Activated CD4-positive, alpha-beta memory T cell treated with anti-CD3 and anti-CD28 coated beads for 36 hours (primary cell): Measurements from ENCODE around the gene RBM39. TPM values are rescaled to one million over a fixed set of nuclear protein-coding genes. Genes with fewer than 3 reads are reported as not detected.

Experiments used
- CTCF ChIA-PET: fragments of 350-600 bp; sonication (Branson Sonifier 250); formaldehyde crosslinking; loops from one replicate; lab custom pipeline; 2021; ENCODE audit warnings: antibody characterized with exemption, inconsistent platforms; lab: Charles Lee
- POLR2A ChIA-PET: fragments of 350-600 bp; sonication (Branson Sonifier 250); formaldehyde crosslinking; loops from one replicate; lab custom pipeline; 2021; ENCODE audit warnings: antibody characterized with exemption; lab: Charles Lee
- DNase-seq: peaks from one replicate; pipeline ENCODE4 v3.0.0-alpha.2; 2020
- H3K27ac Mint-ChIP-seq: one replicate; pipeline ENCODE4 v1.8.0; 2021; ENCODE audit warnings: mixed read lengths
- H3K27me3 Mint-ChIP-seq: one replicate; pipeline ENCODE4 v1.8.0; 2021; ENCODE audit warnings: mixed read lengths
- H3K36me3 Mint-ChIP-seq: one replicate; pipeline ENCODE4 v1.8.0; 2021; ENCODE audit warnings: mixed read lengths
- H3K4me1 Mint-ChIP-seq: one replicate; pipeline ENCODE4 v1.8.0; 2021; ENCODE audit warnings: low read depth, mixed read lengths
- H3K4me3 Mint-ChIP-seq: one replicate; pipeline ENCODE4 v1.8.0; 2021; ENCODE audit warnings: mild to moderate bottlenecking, mixed read lengths
- H3K9me3 Mint-ChIP-seq: one replicate; pipeline ENCODE4 v1.8.0; 2021; ENCODE audit warnings: mixed read lengths
- intact Hi-C: fragments of 100-400 bp; cut with micrococcal nuclease; formaldehyde crosslinking; loops from one replicate; pipeline ENCODE4 v1.15.1; 2023
- total RNA-seq, 2 experiments: library from RNA; stranded (reverse); gene quantifications; one replicate each; pipeline ENCODE4 v1.2.3, GENCODE V29; 2021

The RBM39 gene
- total RNA-seq, 2 experiments from 2014 or later: 243 to 259 TPM

DNA sequence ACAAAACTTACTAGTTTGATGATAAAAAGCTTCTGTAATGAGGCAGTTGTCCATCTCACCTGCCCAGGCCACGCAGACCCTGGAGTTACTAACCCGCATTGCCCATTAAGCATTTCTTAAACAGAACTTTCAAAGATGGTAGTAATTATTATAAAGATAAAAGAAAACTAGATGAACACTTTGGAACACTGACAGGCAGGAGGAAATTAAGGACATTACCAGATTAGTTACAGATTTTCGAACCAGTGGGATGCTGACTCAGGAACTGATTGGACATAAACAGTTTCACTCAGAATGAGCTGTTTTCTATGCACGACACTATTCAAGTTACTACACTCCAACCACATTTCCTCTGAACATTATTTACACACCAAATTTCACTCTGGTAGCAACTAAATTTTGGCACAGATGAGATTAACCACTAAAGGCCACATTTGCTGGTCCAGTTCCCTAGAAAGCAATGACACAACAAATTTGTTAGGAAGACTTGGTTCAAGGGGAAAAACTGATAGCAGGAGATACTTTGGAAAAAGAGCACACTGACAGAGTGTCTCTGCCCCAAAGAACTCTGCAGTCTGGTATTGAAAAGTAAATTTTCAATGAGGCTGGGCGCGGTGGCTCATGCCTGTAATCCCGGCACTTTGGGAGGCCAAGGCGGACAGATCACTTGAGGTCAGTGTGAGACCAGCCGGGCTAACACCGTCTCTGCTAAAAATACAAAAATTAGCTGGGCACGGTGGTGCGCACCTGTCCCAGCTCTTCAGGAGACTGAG is 39.8 kb downstream of the RBM39 start:
- Mint-ChIP-seq H3K4me3 (no peak overlapping the region), H3K27ac (peak overlapping the region; percentile 58), H3K36me3 (peaks cover 54% of the 10 kb centered on the region), H3K9me3 (no peaks in the 10 kb centered on the region), H3K27me3 (no peaks in the 10 kb centered on the region), H3K4me1 (peaks cover 54% of the 10 kb centered on the region)
- no peak for DNase-seq
- intact Hi-C loops: no loop called here
- POLR2A ChIA-PET: interaction anchor here (0.6 to 5.3 kb wide), 9 partner anchors 11 to 252 kb away, joined by 3 to 44 read pairs (median 5); partner anchors contain the start of genes RBM39 and SCAND1
- CTCF ChIA-PET: interaction anchor here (0.9 kb wide), 1 partner anchor 37 kb away, joined by 3 read pairs; no protein-coding TSS in a partner anchor

DNA sequence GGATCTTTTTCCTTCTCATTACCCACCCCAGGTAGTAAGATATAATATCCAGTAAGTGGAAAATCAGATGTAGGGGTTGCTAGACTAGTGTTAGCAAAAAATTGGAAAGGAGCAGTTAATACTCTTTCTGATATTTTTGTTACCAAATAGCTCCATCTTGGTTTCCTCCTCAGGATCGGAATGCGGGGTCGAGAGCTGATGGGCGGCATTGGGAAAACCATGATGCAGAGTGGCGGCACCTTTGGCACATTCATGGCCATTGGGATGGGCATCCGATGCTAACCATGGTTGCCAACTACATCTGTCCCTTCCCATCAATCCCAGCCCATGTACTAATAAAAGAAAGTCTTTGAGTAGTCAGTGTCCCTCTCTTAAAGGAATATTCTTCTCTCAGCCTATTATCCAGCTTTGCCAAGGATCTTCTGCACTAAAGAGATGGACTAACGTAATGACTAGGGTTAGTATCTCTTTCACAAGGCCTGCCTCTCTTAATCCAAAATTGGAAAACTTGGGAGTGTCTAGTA is 41.4 kb downstream of the RBM39 start:
- Mint-ChIP-seq H3K4me3 (peak overlapping the region; percentile 88), H3K4me1 (peaks cover 55% of the 10 kb centered on the region), H3K9me3 (no peaks in the 10 kb centered on the region), H3K27ac (peak overlapping the region; percentile 91), H3K36me3 (peaks cover 49% of the 10 kb centered on the region), H3K27me3 (no peaks in the 10 kb centered on the region)
- ChIA-PET POLR2A (interaction anchor here (0.8 to 5.3 kb wide), 7 partner anchors 10 to 253 kb away, joined by 3 to 44 read pairs (median 7); partner anchors contain the start of genes PHF20 and RBM39), CTCF (interaction anchor here (0.6 to 2.1 kb wide), 4 partner anchors 40 to 183 kb away, joined by 3 to 8 read pairs (median 3); partner anchors contain the start of gene RBM39)
- intact Hi-C loops: no loop called here
- DNase-seq: no peak

DNA sequence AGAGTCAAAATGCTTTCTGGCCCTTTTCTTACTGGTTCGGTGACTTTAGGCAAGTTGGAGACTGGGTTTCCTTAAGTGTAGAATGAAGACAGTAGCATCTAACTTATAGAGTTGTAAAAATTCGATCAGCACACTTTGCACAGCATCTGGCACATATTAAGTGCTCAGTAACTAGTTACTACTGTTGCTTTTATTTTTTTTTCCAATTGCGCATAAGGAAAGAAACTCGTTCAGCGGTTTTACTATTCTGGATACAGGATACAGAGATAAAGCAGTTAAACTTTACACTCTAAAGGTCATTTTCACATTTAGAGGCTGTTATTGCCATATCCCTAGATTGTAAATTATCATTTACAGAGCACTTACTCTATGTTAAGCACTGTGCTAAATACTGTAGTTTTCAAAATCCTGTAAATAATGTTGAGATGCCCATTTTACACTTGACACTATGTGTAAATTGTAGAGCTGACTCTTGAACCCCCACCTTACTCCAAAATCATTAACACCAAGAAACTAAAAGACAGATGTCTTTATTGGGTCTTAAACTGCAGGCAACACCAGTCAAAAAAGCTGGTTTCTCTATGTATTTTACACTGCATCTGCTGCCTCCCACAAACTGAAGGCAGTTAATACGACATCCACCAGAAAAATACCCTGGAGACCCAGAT is 42.0 kb downstream of the RBM39 start:
- ChIA-PET POLR2A (interaction anchor here (0.7 to 5.3 kb wide), 8 partner anchors 10 to 254 kb away, joined by 3 to 44 read pairs (median 7); partner anchors contain the start of genes PHF20 and RBM39), CTCF (interaction anchor here (0.6 to 2.1 kb wide), 6 partner anchors 36 to 247 kb away, joined by 3 to 8 read pairs (median 4); partner anchors contain the start of gene RBM39)
- Mint-ChIP-seq H3K9me3 (no peaks in the 10 kb centered on the region), H3K27ac (peak overlapping the region; percentile 91), H3K36me3 (peaks cover 49% of the 10 kb centered on the region), H3K27me3 (no peaks in the 10 kb centered on the region), H3K4me1 (peaks cover 55% of the 10 kb centered on the region), H3K4me3 (peak overlapping the region; percentile 88)
- no peak for DNase-seq
- intact Hi-C loops: loop anchor here (1.0 to 2.0 kb wide), 3 partner anchors 35 to 84 kb away; partner anchors contain the start of genes CPNE1 and RBM12

DNA sequence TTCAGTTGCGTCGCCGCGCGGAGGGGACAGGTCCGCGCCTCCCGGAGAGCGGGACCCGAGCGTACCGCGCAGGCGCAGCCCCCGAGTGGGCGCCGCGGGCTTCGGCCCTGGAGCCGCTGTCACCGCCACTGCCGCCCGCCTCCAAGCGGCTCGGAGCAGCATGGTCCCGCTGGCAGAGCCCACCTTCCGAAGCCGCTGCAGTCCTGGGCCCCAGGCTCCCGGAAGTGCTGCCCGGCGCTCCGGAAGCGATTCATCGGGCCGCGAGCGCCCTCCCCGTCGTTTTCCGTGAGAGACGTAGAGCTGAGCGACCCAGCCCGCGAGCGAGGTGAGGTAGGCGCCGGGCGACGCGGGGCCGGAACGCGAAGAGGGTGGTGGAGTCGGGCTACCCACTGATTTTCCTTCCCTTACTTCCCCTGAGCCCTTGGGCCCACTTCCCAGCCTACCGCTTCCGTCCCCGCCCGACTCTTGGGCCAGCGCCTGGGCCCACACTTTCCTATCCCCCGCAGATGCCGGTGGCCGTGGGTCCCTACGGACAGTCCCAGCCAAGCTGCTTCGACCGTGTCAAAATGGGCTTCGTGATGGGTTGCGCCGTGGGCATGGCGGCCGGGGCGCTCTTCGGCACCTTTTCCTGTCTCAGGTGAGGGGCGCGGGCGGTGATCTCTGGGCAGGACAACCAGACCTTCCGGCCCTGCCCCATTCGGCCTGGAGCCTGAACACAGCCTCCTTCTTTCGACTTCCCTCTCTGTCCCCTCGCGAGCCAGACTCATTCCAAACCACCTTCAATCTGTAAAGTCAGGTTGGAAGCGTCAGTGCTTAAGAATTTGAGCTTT is 42.7 kb downstream of the RBM39 start, which contains the start of the genes NFS1 and ROMO1:
Gene NFS1, minus strand, starts transcription at position 226 of the 830 bp plus-strand sequence. Its CDS starts 64 bp downstream, at position 162.
Gene ROMO1, plus strand, starts transcription at position 279 of the 830 bp plus-strand sequence. Its CDS starts 228 bp downstream, at position 507.
- H3K36me3 Mint-ChIP-seq: peaks cover 43% of the 10 kb centered on the region

DNA sequence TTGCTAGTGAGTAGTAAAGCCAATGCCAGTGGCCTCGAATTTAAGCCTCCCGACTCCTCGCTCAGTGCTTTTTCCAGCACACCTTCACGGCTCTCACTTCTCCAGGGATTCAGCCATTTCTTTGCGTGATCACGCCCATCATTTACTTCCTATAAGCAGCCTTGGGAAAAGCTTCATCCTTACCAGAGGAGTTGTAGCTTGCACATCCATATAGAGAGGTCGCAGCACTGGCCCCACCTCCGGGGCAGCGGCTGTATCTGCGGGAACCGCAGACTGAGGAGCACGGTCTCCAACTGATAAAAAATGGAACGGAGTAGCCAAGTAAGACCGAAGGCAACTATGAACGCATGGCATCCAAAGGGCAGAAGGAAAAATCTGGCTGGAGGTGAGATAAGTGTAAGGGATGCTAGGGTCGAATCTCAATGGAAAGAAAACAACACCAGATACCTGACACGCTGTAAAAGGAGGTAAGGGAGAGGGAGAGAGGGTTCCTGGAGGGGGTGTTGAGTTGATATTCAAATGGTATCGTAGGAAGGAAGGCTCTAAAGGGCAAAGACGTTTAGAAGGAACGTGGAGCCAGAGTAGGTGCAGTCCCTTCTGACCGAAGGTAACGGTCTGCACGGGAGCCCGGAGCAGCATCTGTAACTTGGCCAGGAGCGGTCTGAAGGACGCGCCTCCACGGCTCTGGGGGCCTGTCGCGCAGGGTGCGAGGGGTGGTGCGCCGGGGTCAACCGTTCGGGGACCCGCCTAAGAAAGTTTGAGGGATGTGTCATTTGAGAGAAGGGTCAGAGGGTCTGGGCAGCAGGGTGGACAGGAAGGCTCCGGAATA is 43.5 kb downstream of the RBM39 start:
- ChIA-PET POLR2A (interaction anchor here (0.7 to 5.3 kb wide), 3 partner anchors 35 to 44 kb away, joined by 3 to 44 read pairs (median 17); partner anchors contain the start of gene RBM39), CTCF (interaction anchor here (1.0 kb wide), 1 partner anchor 13 kb away, joined by 5 read pairs; no protein-coding TSS in a partner anchor)
- H3K36me3 Mint-ChIP-seq: peaks cover 35% of the 10 kb centered on the region
- intact Hi-C loops: loop anchor here (1.0 to 2.0 kb wide), 4 partner anchors 34 to 97 kb away; partner anchors contain the start of genes CPNE1 and RBM12
- DNase-seq: no peak
- H3K27me3 Mint-ChIP-seq: no peaks in the 10 kb centered on the region
- no peaks in the 10 kb centered on the region for H3K9me3 Mint-ChIP-seq
- H3K27ac Mint-ChIP-seq: peak overlapping the region; percentile 78
- H3K4me1 Mint-ChIP-seq: peaks cover 47% of the 10 kb centered on the region
- H3K4me3 Mint-ChIP-seq: peak overlapping the region; percentile 88

More for the DNA sequence above, 42.7 kb downstream of the RBM39 start, which contains the start of the genes NFS1 and ROMO1:
- peak within 1 kb of the TSS; percentile 91 for H3K27ac Mint-ChIP-seq
- H3K9me3 Mint-ChIP-seq: no peaks in the 10 kb centered on the region
- ChIA-PET CTCF (interaction anchor here (0.6 to 2.1 kb wide), 7 partner anchors 12 to 248 kb away, joined by 3 to 8 read pairs (median 4); no protein-coding TSS in a partner anchor), POLR2A (interaction anchor here (0.7 to 5.3 kb wide), 9 partner anchors 9 to 254 kb away, joined by 3 to 44 read pairs (median 7); partner anchors contain the start of genes PHF20 and RBM39)
- intact Hi-C loops: loop anchor here (1.0 to 2.0 kb wide), 3 partner anchors 35 to 83 kb away; partner anchors contain the start of genes CPNE1 and RBM12
- peaks cover 50% of the 10 kb centered on the region for H3K4me1 Mint-ChIP-seq
- DNase-seq: peak; percentile 91
- peak within 1 kb of the TSS; percentile 88 for H3K4me3 Mint-ChIP-seq
- H3K27me3 Mint-ChIP-seq: no peaks in the 10 kb centered on the region

DNA sequence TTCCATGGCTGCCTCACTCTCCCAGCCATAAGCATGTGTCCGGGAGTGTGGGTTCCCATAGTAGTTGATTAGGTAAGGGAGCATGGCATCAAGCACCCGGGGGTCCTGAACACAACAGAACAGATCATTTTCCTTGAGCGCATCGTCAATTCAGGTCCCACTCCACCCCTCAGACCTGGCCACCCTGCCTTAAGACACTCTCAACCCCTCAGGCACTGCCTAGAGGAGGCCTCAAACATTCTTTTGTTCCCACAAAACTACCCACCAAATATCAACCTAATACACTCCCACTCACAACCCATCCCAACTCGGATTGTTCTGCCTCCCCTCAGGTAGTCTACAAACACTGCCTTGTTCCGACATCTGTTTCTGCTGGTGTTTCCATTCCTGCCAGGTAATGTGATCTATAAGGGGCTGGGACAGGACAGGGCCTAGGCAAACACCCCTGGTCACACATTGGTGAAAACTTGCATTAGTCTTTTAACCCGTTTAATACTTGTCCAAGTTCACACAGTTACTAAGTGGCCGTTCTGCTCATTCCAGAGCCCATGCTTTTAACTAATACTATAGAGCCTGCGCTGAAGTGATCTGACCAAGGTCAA is 44.3 kb downstream of the RBM39 start:
- Mint-ChIP-seq H3K27me3 (no peaks in the 10 kb centered on the region), H3K36me3 (peaks cover 33% of the 10 kb centered on the region), H3K9me3 (no peaks in the 10 kb centered on the region), H3K4me1 (peaks cover 44% of the 10 kb centered on the region), H3K4me3 (peak overlapping the region; percentile 88), H3K27ac (no peak overlapping the region)
- ChIA-PET POLR2A (interaction anchor here (0.6 to 0.7 kb wide), 2 partner anchors 34 to 71 kb away, joined by 3 read pairs; no protein-coding TSS in a partner anchor), CTCF (no interaction called here)
- DNase-seq: no peak
- intact Hi-C loops: loop anchor here (1.0 to 2.0 kb wide), 2 partner anchors 33 to 96 kb away; partner anchors contain the start of genes CPNE1 and RBM12

DNA sequence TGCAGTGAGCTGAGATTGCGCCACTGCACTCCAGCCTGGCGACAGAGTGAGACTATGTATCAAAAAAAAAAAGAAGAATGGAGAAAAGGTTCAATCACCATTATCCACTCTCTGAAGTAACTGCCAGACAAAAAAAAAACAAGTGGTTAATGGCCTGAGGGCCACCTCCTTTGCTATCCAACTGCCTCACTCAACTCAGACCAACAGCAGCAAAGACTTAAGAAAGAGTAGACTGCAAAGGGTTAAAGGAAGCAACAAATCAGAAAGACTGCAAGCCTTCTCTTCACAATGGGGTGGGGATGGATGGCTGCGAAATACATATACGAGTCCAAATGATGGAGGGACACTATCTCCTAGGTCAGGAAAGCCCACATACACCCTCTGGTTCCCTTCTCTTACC is 46.1 kb downstream of the RBM39 start:
- no peak for DNase-seq
- Mint-ChIP-seq H3K27ac (no peak overlapping the region), H3K4me1 (peaks cover 32% of the 10 kb centered on the region), H3K4me3 (no peak overlapping the region), H3K9me3 (no peaks in the 10 kb centered on the region), H3K27me3 (no peaks in the 10 kb centered on the region), H3K36me3 (peaks cover 24% of the 10 kb centered on the region)
- ChIA-PET POLR2A (no interaction called here), CTCF (no interaction called here)
- intact Hi-C loops: no loop called here

DNA sequence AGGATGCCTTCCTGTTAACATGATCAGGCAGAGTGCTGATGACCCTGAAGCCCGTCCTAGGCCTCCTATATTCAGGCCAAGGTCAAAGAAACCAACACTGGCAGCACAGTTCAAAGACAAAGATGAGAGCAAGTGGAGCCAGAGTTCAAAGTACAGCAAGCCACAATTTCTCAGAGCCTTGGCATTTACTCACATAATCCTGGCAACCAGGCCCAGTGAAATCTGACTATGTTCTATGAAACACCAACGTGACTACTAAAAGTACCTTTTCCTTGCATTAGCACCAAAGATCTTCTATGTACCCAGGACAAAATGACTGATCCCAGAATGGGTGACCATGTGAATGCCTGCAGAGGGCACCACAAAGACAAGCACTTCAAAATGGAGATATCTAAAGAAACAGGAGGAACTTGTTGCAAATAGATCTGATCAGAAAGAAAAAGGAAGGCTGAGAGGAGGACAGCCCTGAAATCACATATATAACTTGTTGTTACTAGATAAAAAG is 46.8 kb downstream of the RBM39 start:
- intact Hi-C loops: no loop called here
- ChIA-PET POLR2A (no interaction called here), CTCF (no interaction called here)
- Mint-ChIP-seq H3K9me3 (no peaks in the 10 kb centered on the region), H3K27me3 (no peaks in the 10 kb centered on the region), H3K27ac (no peak overlapping the region), H3K36me3 (peaks cover 30% of the 10 kb centered on the region), H3K4me3 (no peak overlapping the region), H3K4me1 (peaks cover 25% of the 10 kb centered on the region)
- no peak for DNase-seq

DNA sequence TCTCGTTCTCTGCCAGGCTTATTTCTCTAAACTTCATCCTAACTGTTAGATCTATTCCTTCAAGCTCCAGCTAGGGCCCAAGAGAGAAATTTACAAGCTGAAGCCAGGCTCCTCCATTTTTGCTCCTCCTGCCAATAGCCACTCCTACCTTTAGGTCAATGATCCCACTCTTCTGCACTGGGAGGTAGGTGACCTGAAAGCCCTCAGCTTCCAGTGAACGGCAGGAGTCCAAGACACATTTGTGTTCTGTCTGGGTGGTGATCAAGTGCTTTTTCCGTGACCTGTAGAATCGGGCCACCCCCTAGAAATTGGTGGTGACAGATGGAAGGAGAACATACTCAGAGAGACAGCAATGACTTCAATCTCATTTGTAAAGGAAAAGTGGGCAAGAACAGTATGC is 51.8 kb downstream of the RBM39 start:
- Mint-ChIP-seq H3K9me3 (no peaks in the 10 kb centered on the region), H3K27me3 (no peaks in the 10 kb centered on the region), H3K4me3 (no peak overlapping the region), H3K27ac (no peak overlapping the region), H3K4me1 (no peaks in the 10 kb centered on the region), H3K36me3 (peaks cover 29% of the 10 kb centered on the region)
- intact Hi-C loops: no loop called here
- no peak for DNase-seq
- POLR2A ChIA-PET: interaction anchor here (1.6 kb wide), 1 partner anchor 10 kb away, joined by 7 read pairs; no protein-coding TSS in a partner anchor
- CTCF ChIA-PET: interaction anchor here (1.2 kb wide), 1 partner anchor 303 kb away, joined by 4 read pairs; no protein-coding TSS in a partner anchor
